ENCODE data around the gene TOB2.
"Not testable (repeated sequence)": the region's sequence is repeated elsewhere in the genome, so short reads cannot be mapped to it uniquely, and the experiment has no call there.

DNA sequence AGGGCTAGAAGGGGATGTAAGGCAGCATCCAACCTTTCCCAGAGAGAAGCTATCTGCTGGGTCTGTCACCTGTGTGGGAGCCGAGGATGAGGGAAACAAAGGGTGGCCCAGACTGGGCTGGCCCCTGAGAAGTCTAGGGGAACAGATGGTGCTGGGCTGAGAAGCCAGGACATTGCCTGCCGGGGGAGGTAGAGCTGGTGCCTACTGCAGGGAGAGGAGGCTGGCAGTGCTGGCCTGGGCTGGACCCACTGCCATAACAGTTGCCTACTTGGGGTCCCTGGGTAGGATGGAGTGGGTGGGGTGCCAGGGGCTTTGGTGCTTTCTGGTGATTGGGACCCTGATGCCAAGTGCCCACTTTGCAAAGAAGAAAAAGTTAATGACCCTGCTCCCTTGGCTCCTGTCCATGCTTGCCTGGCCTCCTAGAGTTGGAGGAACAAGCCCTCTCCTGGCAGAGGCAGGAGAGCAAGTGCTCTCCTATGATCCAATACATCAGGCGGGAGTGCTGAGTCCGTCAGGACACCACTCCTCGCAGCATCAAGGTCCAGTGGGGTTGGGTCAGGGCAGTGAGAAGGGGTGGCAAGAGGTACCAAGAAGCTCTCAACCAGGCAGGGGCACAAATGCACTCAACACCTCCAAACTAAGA, 12.1 kb downstream of the TOB2 start:
- TF ChIP-seq POLR2A, POLR2AphosphoS5 (IDR thresholded peaks at IDR 0.05; ENCODE audit: low read depth, low read length): not testable (repeated sequence)

Measured in GM12891 (cell line).